G401.6 (cell line): ENCODE data around the gene ATAD3C.
"Not testable (repeated sequence)": the region's sequence is repeated elsewhere in the genome, so short reads cannot be mapped to it uniquely, and the experiment has no call there.

Experiments used
- FAIRE-seq: peaks from 2 replicates; lab custom pipeline; 2012; peaks lifted over from hg19 to GRCh38; lab: Jason Lieb, UNC

Gene ATAD3C

GRCh38 chr1:1451696-1452364 lies 2.3 kb downstream of the ATAD3C start:
- no peak for FAIRE-seq

- FAIRE-seq: not testable (repeated sequence)
These were observed 2.9 kb downstream of the ATAD3C start for GRCh38 chr1:1452365-1452739.

- no peak for FAIRE-seq
These were observed 3.4 kb downstream of the ATAD3C start for GRCh38 chr1:1452882-1453281.

GRCh38 chr1:1454286-1455056 lies 5.0 kb downstream of the ATAD3C start:
- FAIRE-seq: not testable (repeated sequence)

- FAIRE-seq: no peak
These were observed 5.9 kb downstream of the ATAD3C start for GRCh38 chr1:1455366-1455884.

GRCh38 chr1:1455934-1456333 lies 6.4 kb downstream of the ATAD3C start:
- FAIRE-seq: not testable (repeated sequence)

- FAIRE-seq: not testable (repeated sequence)
These were observed 7.3 kb downstream of the ATAD3C start for GRCh38 chr1:1456683-1457255.

- FAIRE-seq: not testable (repeated sequence)
These were observed 9.7 kb downstream of the ATAD3C start for GRCh38 chr1:1459156-1459555.

- FAIRE-seq: not testable (repeated sequence)
These were observed 10.2 kb downstream of the ATAD3C start for GRCh38 chr1:1459711-1460110.

- FAIRE-seq: no peak
These were observed 11.1 kb downstream of the ATAD3C start for GRCh38 chr1:1460540-1461130.

GRCh38 chr1:1461721-1462317 lies 12.3 kb downstream of the ATAD3C start:
- FAIRE-seq: no peak

GRCh38 chr1:1462318-1462966 lies 13.0 kb downstream of the ATAD3C start:
- no peak for FAIRE-seq

- FAIRE-seq: no peak
These were observed 13.8 kb downstream of the ATAD3C start for GRCh38 chr1:1463312-1463711.

GRCh38 chr1:1468196-1468985 lies 18.9 kb downstream of the ATAD3C start:
- FAIRE-seq: not testable (repeated sequence)

GRCh38 chr1:1470626-1471388 lies 21.3 kb downstream of the ATAD3C start:
- no peak for FAIRE-seq

GRCh38 chr1:1471389-1472052 lies 22.0 kb downstream of the ATAD3C start, which contains the start of gene ATAD3B:
ATAD3B (plus strand) TSS chr1:1471765; CDS start chr1:1471885, 120 bp downstream.
- peak; percentile 58 for FAIRE-seq

- not testable (repeated sequence) for FAIRE-seq
These were observed 22.8 kb downstream of the ATAD3C start for GRCh38 chr1:1472053-1472876.

GRCh38 chr1:1476011-1476410 lies 26.5 kb downstream of the ATAD3C start:
- not testable (repeated sequence) for FAIRE-seq

GRCh38 chr1:1477206-1477605 lies 27.7 kb downstream of the ATAD3C start:
- no peak for FAIRE-seq
